Loucy (cell line): ENCODE results near the gene NSMCE1.
"Not testable (repeated sequence)": the region's sequence is repeated elsewhere in the genome, so short reads cannot be mapped to it uniquely, and the experiment has no call there.

Experiments used
- H2AFZ ChIP-seq: fragments of 200-600 bp; sonication (generic); 2 replicates; pipeline ENCODE4 v1.6.0; 2016; ENCODE audit warnings: antibody characterized with exemption, mild to moderate bottlenecking, low read length, moderate library complexity
- H3F3A ChIP-seq: fragments of 200-600 bp; 2 replicates; pipeline ENCODE4 v1.6.0; 2016; ENCODE audit warnings: antibody characterized with exemption, low read depth, mild to moderate bottlenecking
- H3K27me3 ChIP-seq: fragments of 200-600 bp; sonication (generic); 2 replicates; pipeline ENCODE4 v1.6.1; 2014; ENCODE audit warnings: low read length, mild to moderate bottlenecking; ENCODE audit not compliant: insufficient read depth, poor library complexity, severe bottlenecking
- H3K36me3 ChIP-seq: fragments of 200-600 bp; sonication (generic); 2 replicates; pipeline ENCODE4 v1.6.1; 2016; ENCODE audit warnings: low read length; ENCODE audit not compliant: insufficient read depth
- H3K4me1 ChIP-seq: fragments of 200-600 bp; sonication (generic); 2 replicates; pipeline ENCODE4 v1.5.1; 2014; ENCODE audit warnings: low read length, mild to moderate bottlenecking; ENCODE audit not compliant: insufficient read depth, poor library complexity, severe bottlenecking
- H3K4me2 ChIP-seq: fragments of 200-600 bp; sonication (generic); 2 replicates; pipeline ENCODE4 v1.6.0; 2014; ENCODE audit warnings: antibody characterized with exemption, low read length, low read depth, mild to moderate bottlenecking; ENCODE audit not compliant: poor library complexity, severe bottlenecking
- H3K4me3 ChIP-seq: fragments of 200-600 bp; sonication (generic); 2 replicates; pipeline ENCODE4 v1.5.1; 2014; ENCODE audit warnings: low read length, mild to moderate bottlenecking, mixed read lengths; ENCODE audit not compliant: poor library complexity, severe bottlenecking
- H3K79me2 ChIP-seq: fragments of 200-600 bp; sonication (generic); 2 replicates; pipeline ENCODE4 v1.6.1; 2014; ENCODE audit warnings: low read length; ENCODE audit not compliant: insufficient read depth
- H3K9ac ChIP-seq: fragments of 200-600 bp; sonication (generic); 2 replicates; pipeline ENCODE4 v1.6.0; 2014; ENCODE audit warnings: mild to moderate bottlenecking, low read depth, low read length, moderate library complexity; ENCODE audit not compliant: poor library complexity, severe bottlenecking
- H3K9me2 ChIP-seq: fragments of 200-600 bp; sonication (generic); replicated peaks from 2 replicates; pipeline ENCODE4 v1.6.1; 2016; ENCODE audit warnings: low read depth, low read length, mixed read lengths
- H3K9me3 ChIP-seq: fragments of 200-600 bp; sonication (generic); 2 replicates; pipeline ENCODE4 v1.6.1; 2014; ENCODE audit warnings: mild to moderate bottlenecking, antibody characterized with exemption, low read length, low read depth; ENCODE audit not compliant: insufficient read depth
- H4K20me1 ChIP-seq: fragments of 200-600 bp; sonication (generic); 2 replicates; pipeline ENCODE4 v1.6.0; 2014; ENCODE audit warnings: antibody characterized with exemption, low read length, mild to moderate bottlenecking; ENCODE audit not compliant: insufficient read depth, poor library complexity, severe bottlenecking
- CTCF ChIP-seq: fragments of 200-600 bp; sonication (generic); conservative IDR thresholded peaks from 2 replicates; pipeline ENCODE4 v1.5.1; 2014; ENCODE audit warnings: mild to moderate bottlenecking, antibody characterized with exemption, low read length
- EZH2phosphoT487 ChIP-seq: fragments of 200-600 bp; IDR thresholded peaks from 2 replicates; pipeline ENCODE4 v1.6.1; 2018; ENCODE audit warnings: antibody characterized with exemption, mild to moderate bottlenecking, moderate library complexity, borderline replicate concordance

The NSMCE1 gene

GRCh38 chr16:27248036-27248435 lies 20.5 kb downstream of the NSMCE1 start:
- H3K4me1 ChIP-seq = no peaks in the 10 kb centered on the region

GRCh38 chr16:27247076-27247475 lies 21.5 kb downstream of the NSMCE1 start:
- H3K79me2 ChIP-seq, H3K4me2 ChIP-seq, H3K9me3 ChIP-seq, H3K4me1 ChIP-seq, H3F3A ChIP-seq, H3K27me3 ChIP-seq, H3K9me2 ChIP-seq, H4K20me1 ChIP-seq, H3K9ac ChIP-seq, H3K36me3 ChIP-seq, H3K4me3 ChIP-seq, H2AFZ ChIP-seq: not testable (repeated sequence)

More at GRCh38 chr16:27248036-27248435, 20.5 kb downstream of the NSMCE1 start:
- Histone ChIP-seq H3K9ac (no peak overlapping the region), H3K4me3 (no peak overlapping the region), H3K79me2 (no peaks in the 10 kb centered on the region), H3K27me3 (no peaks in the 10 kb centered on the region), H3F3A (no peaks in the 10 kb centered on the region), H3K9me2 (no peaks in the 10 kb centered on the region), H2AFZ (no peak overlapping the region), H3K36me3 (0 out of 2 replicates have a peak, but pooled peaks cover 3% of the 10 kb centered on the region), H3K9me3 (no peaks in the 10 kb centered on the region), H4K20me1 (no peaks in the 10 kb centered on the region), H3K4me2 (no peak overlapping the region)
- TF ChIP-seq CTCF (no peak), EZH2phosphoT487 (no peak)

GRCh38 chr16:27246439-27246838 lies 22.1 kb downstream of the NSMCE1 start:
- H3F3A ChIP-seq = no peaks in the 10 kb centered on the region
- H3K9ac ChIP-seq = no peak overlapping the region
- no peaks in the 10 kb centered on the region for H4K20me1 ChIP-seq
- no peaks in the 10 kb centered on the region for H3K9me3 ChIP-seq
- H3K4me1 ChIP-seq = peaks cover under 1% of the 10 kb centered on the region
- H3K36me3 ChIP-seq = no peaks in the 10 kb centered on the region
- TF ChIP-seq EZH2phosphoT487 (no peak), CTCF (no peak)
- H3K27me3 ChIP-seq = no peaks in the 10 kb centered on the region
- H3K79me2 ChIP-seq = no peaks in the 10 kb centered on the region
- H3K4me2 ChIP-seq = no peak overlapping the region
- H3K9me2 ChIP-seq = no peaks in the 10 kb centered on the region
- no peak overlapping the region for H2AFZ ChIP-seq
- H3K4me3 ChIP-seq = no peak overlapping the region
